NCI-H146 treated with DMSO at 0.1 percent for 48 hours (cell line): Measurements from ENCODE around the gene TMEM165.
"Not testable (repeated sequence)": the region's sequence is repeated elsewhere in the genome, so short reads cannot be mapped to it uniquely, and the experiment has no call there.

Source experiments
- DNase-seq: peaks from one replicate; lab custom pipeline; 2025; ENCODE audit not compliant: unreplicated experiment; lab: John Stamatoyannopoulos, UW

Gene TMEM165, protein sequence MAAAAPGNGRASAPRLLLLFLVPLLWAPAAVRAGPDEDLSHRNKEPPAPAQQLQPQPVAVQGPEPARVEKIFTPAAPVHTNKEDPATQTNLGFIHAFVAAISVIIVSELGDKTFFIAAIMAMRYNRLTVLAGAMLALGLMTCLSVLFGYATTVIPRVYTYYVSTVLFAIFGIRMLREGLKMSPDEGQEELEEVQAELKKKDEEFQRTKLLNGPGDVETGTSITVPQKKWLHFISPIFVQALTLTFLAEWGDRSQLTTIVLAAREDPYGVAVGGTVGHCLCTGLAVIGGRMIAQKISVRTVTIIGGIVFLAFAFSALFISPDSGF

DNA sequence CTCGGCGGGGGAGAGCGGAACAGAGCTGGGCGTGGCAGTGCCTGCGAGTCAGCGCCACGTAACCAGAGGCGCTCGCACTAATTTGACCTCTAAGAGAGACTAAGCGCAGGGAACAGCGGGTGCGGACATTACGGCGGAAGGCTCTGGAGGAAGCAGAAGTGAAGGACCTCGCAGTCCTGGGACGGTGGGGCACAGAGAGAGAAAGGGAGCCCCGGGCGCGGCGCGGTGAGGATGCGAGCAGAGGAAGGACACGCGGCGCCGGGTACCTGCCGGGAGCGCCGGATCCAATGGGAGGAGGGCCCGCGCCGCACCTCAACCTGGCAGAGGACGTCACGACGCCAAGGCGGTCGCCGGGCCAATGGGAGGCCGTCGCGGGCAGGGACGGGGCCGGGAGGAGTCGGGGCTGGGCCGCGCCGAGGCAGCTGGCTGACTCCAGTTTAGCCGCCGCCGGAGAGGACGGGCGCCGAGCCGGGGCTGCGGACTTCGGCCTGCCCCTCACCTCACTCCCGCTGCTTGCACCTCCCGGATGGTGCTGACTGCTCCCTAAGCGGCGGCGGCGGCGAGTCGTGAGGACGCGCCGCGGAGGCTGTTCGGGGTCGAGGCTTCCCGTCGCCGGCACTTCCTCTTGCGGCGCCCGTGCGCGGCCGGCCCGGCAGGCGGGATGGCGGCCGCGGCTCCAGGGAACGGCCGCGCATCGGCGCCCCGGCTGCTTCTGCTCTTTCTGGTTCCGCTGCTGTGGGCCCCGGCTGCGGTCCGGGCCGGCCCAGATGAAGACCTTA is at the start of gene TMEM165:
TSS of gene TMEM165 (plus strand) at position 429 of the 779 bp plus-strand sequence. CDS start at position 662, 233 bp downstream.
- peak; percentile 87 for DNase-seq

DNA sequence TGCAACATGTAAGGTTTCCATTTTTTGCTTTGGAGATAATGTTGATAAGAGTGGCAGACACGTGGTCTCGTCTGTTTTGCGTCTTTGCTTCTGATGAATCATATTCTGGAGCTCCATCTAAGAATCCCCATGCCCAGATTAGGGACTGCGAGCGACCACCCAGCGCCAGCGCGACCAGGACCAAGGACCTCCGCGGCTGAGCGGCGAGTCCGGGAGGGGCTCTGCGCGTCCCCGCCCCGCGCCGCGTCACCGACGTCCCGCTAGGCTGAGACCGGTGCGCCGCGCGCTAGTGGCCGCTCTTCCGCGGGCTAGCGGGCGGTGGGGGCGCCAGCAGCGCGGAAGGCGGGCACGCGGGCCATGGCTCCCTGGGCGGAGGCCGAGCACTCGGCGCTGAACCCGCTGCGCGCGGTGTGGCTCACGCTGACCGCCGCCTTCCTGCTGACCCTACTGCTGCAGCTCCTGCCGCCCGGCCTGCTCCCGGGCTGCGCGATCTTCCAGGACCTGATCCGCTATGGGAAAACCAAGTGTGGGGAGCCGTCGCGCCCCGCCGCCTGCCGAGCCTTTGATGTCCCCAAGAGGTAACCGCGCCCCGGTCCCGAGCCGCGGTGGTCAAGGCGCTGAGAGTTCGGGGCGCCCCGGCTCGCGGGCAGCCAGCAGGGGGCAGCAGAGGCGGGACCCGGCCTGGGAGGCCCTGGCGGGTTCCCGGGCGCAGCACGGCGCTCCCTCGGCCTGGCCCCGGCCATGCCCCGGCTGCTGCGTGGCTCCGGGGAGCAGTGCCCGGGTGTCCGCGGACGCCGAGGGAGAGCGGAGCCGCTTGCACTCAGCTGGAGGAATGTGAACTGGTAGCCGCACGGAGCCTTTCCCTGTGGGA is 49.5 kb upstream of the TMEM165 start, which contains the start of gene SRD5A3:
TSS of gene SRD5A3 (plus strand) at position 263 of the 871 bp plus-strand sequence. CDS start at position 358, 95 bp downstream.
- peak; percentile 68 for DNase-seq

DNA sequence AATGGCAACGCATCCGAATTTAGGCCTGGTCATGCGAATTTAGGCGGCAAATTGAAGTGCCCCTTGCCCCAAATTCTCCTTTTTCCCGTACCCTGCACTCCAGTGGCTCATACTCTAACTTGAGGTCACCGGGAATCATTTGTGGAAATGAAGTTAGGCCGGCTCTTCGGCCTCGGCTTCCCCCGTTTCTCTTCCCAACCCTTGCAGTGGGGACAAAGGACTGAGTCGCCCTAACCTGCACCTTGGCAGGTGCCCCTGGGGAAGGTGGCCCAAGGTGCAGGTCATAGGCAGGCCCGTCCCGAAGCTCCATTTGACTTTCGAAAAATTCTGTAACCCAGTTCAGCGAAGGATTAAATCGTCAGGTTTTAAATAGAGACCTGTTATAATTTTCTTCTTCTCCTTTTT is 48.9 kb upstream of the TMEM165 start:
- no peak for DNase-seq

DNA sequence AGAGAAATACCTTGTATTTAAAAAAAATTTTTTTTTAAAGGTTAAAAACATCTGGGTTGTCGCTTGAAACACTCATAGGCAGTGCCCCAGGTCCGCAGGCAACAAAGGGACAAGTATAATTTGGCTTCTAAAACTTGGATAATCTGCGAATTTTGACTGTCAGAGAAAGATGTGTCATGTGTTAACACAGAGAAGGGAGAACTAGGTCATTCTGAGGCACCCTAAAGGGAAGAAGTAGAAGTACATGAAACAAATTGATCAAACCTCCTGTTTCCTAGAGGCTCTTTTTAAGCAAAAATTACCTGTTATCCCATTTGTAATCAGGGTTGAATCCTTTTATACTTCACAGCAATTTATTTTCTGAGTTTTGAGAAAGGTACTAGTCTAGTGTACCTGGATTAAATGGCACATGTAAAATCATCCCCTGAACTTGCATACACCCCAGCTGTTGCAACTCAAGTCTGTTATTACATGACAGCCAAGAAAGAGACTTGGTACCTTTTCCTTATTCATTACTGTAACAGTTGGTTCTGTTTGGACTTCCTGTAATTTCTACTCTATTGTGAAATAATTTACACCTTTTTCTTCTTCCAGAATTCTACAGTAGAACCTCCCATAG is 48.0 kb upstream of the TMEM165 start:
- DNase-seq = no peak

DNA sequence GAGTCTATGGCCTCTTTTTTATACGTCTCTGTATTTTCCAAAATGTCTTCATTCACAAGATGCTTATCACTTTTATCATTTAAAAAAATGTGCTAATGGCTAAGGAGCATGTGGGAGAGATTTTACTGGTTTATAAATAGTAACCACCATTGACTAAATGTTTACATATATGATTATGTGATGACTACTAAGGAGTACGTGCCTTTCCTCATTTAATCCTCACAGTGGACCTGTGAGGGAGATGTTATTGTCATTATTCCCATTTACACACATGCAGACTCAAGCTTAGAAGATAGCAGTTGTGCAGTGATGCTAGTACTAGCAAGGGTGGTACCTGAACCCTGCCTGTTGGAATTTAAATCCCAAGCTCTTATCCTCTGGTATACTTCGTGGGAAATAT is 47.3 kb upstream of the TMEM165 start:
- no peak for DNase-seq

DNA sequence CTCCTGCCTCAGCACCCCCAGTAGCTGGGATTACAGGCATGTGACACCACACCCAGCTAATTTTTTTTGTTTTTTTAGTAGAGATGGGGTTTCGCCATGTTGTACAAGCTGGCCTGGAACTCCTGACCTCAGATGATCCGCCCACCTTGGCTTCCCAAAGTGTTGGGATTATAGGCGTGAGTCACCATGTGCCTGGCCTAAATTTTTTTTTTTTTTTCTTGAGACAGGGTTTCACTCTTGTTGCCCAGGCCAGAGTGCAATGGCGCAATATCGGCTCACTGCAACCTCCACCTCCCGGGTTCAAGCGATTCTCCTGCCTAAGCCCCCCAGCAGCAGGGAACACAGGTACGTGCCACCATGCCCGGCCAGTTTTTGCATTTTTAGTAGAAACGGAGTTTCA is 44.9 kb upstream of the TMEM165 start:
- not testable (repeated sequence) for DNase-seq

DNA sequence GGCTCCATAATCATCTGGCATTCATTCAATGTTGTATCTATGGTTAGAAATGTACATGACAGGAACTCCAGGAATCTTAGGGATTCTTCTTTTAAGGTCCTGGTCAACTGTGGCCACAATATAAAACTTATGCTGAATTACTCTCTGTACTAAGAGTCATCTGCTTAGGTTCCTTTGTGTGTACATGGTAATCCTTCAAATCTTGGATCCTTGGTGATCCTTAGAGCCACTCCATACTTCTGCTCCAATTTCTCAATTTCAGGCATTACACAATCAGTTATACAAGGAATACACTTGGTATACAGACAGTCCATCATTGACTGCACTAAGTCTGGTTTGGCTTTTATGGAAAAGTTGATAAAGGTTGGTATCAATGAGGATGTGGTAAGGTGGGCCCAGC is 43.9 kb upstream of the TMEM165 start:
- DNase-seq = no peak

DNA sequence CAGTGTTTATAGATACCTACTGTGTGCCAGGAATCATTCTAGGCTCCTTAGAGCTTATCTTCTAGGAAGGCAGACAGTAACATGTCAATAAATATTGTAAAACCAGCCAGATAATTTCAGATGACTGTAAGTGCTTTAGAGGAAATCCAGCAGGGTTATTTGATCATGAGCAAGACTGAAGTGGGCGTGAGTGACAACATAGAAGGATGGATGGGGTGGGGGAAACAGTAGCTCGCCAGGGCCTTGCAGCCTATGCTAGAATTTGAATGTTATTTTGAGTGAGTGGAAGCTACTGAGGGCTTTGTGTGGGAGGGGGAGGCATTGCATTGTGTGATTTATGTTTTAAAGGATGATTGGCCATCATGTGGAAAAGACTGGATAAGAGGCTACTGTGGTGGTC is 43.0 kb upstream of the TMEM165 start:
- no peak for DNase-seq

DNA sequence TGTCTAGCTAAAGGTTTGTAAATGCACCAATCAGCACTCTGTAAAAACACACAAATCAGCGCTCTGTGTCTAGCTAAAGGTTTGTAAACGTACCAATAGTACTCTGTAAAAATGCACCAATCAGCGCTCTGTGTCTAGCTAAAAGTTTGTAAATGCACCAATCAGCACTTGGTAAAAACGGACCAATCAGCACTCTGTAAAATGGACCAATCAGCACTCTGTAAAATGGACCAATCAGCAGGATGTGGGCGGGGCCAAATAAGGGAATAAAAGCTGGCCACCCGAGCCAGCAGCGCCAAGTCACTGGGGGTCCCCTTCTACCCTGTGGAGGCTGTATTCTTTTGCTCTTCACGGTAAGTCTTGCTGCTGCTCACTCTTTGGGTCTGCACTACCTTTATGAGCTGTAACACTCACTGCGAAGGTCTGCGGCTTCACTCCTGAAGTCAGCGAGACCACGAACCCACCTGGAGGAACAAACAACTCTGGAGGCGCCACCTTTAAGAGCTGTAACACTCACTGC is 42.5 kb upstream of the TMEM165 start:
- not testable (repeated sequence) for DNase-seq

DNA sequence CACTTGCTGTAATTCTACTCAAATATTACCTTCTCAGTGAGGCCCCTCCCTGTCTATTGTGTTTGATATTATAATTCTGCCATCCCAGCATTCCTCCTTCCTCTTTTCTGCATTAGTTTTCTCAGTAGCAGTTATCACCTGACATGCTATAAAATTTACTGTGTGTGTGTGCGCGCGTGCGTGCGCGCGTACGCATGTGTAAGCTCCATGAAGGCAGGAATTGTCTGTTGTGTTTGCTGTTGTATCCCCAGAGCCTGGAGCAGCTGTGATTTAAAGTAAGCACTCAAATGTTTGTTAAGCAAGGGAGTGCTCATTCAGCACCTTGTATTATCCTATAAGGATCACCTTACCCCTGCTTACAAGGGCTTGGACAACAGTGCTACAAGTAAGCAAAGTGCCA is 41.1 kb upstream of the TMEM165 start:
- DNase-seq = no peak

DNA sequence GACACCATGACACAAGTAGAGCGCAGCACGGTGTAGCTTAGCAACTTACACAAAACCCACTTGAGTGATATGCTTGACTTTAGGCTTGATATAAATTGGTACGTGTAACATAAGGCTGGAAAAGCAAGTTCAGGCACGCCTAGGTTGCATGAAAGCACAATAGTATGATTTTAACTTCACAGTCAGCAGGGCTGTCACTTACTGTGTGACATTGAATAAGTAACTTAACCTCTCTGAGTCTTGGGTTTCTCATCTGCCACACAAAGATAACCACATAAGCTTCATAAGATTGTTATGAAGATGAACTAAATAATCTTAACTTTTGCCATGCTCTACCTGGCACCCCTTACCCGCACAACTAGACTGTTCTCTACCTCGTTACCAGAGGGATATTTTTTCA is 40.2 kb upstream of the TMEM165 start:
- DNase-seq = no peak

DNA sequence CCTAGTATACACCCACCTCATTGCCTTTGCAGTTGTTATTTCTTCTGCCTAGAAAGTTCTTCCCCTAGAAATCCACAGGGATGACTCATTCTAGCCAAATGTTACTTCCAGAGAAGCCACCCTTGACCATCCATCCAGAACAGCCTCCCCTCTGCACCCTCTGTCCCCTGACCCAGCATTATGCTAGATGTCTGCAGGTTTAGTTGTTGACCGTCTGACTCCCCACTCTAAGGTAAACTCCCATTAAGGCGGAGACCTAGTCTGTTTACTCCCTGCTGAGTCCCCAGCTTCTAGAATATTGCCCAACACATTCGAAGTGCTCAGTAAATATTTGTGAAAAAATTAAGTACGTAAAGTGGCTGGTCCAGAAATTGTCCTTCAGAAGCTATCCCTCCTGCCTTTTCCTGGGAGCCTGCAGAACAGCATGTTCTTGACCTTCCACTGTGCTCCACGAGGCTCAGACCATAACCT is 38.7 kb upstream of the TMEM165 start:
- DNase-seq = no peak

DNA sequence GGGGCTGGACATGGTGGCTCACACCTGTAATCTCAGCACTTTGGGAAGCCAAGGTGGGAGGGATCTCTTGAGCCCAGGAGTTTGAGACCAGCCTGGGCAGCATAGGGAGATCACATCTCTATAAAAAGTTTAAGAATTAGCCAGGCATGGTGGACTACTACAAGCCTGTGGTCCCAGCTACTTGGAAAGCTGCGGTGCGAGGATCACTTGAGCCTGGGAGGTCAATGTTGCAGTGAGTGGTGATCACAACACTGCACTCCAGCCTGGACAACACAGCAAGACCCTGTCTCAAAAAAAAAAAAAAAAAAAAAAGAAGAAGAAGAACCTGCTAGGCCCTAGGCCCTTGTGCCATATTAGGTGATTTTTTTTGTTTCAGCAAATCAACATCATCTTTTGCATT is 37.5 kb upstream of the TMEM165 start:
- DNase-seq = no peak

DNA sequence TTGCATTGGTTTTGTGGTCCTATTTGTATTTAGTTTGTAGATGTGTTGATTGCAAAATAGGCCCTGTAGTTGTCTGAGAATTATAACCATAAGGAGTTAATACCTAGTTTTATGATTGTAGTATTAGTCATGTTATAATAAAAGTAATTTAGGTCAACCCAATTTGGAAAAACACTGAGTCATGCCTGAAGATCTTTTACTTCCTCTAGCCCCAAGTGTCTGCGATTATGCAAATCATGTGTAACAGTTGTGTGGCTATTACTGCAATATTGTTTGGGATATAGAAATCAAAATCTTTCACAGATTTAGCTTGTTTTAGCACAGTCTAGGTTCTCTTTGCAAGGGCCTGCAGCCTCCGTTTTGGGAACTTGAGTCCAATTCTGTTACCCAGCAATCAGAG is 37.1 kb upstream of the TMEM165 start:
- no peak for DNase-seq

DNA sequence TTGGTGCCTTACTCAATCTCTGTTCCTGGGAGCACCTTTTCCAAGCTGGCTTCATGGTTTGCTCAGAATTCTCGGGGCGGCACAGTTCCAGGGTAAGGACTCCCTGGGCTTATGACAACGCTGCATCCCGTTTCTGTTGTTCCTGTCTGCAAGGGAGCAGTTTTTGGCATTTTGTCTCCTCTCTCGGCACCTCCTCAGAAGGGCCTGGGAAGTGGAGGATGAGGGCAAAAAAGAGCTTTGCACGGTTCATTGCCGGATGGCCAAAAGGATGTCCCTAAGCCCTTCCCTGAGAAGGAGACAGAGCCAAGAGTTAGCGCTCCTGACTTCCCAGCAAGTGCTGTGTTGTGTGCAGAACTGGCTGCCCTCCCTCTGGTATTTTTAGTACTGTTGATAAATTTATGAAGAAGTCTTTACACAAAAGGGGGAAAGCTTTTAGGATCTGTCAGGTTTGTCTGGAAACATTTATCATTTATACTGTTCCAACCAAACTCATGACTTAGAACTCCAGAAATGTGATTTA is 36.3 kb upstream of the TMEM165 start:
- no peak for DNase-seq

DNA sequence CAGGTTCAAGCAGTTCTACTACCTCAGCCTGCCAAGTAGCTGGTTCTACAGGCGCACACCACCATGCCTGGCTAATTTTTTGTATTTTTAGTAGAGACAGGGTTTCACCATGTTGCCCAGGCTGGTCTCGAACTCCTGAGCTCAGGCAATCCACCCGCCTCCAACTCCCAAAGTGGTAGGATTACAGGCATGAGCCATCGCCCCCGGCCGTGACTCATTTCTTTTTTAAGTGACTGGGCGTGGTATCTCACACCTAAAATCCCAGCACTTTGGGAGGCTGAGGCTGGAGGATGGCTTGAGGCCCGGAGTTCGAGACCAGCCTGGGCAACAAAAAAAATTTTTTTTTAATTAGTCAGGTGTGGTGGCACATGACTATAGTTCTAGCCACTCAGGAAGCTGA is 32.8 kb upstream of the TMEM165 start:
- not testable (repeated sequence) for DNase-seq

DNA sequence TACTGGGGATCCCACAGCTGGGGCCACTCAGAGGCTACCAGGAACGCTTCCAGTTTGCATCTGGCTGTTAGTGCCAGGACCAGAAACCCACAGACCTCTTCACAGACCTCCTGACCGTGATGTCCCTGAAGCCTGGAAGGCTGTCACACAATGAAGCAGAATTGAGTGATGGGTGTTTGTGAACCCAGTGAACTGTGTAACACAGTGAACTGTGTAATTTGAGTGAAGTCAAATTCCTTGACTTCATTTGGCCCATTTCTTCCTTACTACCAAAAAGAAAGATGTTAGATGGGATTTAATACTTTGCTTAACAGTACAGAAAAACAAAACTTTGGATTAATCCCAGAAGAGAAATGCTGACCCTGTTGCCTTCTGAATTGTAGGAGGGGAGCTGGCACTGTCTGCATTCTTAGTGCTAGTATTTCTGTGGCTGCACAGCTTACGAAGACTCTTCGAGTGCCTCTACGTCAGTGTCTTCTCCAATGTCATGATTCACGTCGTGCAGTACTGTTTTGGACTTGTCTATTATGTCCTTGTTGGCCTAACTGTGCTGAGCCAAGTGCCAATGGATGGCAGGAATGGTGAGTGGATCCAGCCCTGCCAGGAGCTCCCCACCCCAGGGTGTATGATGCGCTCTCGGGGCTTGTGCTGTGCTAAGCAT is 31.9 kb upstream of the TMEM165 start:
- DNase-seq = no peak

DNA sequence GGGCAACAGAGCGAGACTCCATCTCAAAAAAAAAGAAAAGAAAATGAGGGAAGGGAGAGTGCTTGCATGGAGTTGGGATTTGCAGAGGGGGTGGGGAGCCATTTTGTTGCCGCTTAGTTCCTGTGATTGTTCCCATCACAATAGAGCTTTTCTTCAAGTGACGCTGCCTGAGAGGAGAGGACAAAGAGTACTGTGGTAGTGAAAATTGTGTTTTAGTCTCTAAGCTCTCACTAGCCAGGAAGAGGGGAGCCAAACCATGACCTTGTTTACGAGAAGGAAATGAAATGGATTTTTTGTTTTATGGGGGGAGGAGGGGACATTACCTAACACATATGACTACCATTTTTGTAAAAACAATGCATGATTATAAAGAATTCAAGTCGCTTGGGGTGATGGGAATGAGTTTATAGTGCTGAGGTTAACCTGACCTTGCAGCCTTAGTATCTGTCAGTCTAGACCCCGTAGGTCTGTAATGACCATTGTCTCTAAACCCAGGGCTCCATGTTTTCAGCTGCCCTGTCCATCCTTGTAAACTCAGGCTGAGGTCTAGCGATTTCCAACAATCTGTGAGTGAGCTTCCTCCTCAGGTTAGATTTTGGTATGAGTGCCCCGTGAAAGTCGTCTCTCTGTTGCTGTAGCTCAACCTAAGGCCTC is 30.9 kb upstream of the TMEM165 start:
- DNase-seq = no peak

DNA sequence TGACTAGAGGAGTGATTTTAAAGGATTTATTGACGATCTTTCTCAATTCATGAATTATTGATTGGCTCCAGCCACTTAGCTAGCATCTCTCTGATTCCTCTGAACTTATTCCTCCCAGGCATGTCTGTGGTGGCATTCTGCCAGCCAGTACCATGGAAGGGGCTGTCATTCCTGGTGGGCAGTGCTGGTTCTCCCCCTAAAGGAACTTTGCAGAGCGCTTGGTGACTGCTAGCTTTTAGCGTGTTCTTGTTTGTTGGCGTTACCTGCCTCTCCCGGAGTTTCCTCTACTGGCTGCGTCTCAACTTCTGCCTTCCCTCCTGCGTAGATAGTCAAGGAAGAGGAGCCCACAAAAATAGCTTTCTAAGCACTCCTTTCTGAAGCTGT is 30.4 kb upstream of the TMEM165 start:
- no peak for DNase-seq
